ENCODE measurements around the gene AGAP2. TPM values are rescaled to one million over a fixed set of nuclear protein-coding genes. Genes with fewer than 3 reads are reported as not detected.

The AGAP2 gene
- total and polyA plus RNA-seq, 9 of the 15 experiments (the other 6 are each of a cell fraction or from before 2014, with no cell fraction given), result 0.04 to 0.77 (median 0.28) TPM; not detected in 1

DNA sequence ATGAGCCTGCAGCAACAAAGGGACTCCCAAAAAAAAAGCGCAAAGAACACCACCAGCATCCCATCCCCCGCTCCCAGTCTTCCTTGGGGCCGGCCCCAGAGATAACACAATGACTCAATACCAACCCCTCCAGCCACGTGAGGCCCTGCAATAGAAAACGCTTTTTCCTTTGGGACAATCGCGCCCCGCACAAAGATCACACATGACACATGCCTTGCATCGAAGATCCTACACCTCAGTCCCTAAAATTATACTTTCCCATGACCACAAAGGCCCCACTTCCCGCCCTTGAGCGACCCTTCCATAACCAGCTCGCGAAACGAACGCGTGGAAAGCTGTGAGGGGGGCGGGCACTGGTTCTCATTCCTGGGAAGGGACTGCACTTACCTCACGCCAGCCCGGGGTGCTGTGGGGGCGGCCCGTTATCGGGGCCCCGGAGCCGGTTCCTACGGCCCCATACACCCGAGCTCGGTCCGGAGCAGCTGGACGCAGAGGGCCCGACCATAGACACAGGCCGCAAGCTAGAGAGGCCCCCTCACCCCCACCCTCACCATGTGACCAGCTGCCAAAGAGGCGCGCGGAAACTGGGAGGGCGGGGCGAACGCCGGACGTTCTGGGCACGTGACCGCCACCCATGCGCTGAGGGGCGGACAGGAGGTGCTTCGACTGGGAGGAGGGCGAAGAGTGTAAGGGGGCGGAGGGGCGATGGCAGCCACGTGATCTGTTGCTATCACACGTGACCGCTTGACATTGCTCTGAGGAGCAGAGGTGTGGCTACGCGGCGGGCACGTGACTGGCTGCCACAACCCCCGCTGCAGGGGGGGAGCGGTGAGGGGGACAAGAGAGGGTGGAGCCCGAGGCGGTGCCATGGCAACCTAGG, 13.5 kb upstream of the AGAP2 start, which contains the start of gene CDK4 (continued):
- TF ChIP-seq, protein P1, sequence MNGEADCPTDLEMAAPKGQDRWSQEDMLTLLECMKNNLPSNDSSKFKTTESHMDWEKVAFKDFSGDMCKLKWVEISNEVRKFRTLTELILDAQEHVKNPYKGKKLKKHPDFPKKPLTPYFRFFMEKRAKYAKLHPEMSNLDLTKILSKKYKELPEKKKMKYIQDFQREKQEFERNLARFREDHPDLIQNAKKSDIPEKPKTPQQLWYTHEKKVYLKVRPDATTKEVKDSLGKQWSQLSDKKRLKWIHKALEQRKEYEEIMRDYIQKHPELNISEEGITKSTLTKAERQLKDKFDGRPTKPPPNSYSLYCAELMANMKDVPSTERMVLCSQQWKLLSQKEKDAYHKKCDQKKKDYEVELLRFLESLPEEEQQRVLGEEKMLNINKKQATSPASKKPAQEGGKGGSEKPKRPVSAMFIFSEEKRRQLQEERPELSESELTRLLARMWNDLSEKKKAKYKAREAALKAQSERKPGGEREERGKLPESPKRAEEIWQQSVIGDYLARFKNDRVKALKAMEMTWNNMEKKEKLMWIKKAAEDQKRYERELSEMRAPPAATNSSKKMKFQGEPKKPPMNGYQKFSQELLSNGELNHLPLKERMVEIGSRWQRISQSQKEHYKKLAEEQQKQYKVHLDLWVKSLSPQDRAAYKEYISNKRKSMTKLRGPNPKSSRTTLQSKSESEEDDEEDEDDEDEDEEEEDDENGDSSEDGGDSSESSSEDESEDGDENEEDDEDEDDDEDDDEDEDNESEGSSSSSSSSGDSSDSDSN (IDR thresholded peaks at IDR 0.05; ENCODE audit: borderline replicate concordance in 1 of 2, low read depth in 2 of 2, low read length in 2 of 2), result 0 out of 4 replicates have a peak, but pooled peaks of 1 of the 2 experiments have one; percentile 47
- TF ChIP-seq MAZ (CRISPR knock-in tag; conservative IDR thresholded peaks at IDR 0.05 in 1 of 2, IDR thresholded peaks at IDR 0.05 in 1 of 2) (peak; percentile 96 to 98), ZNF639 (CRISPR knock-in tag; conservative IDR thresholded peaks at IDR 0.05 in 1 of 2, IDR thresholded peaks at IDR 0.05 in 1 of 2) (peak in 1 of 2 experiments; percentile 90; a peak in 2 of 4 replicates), TRIM24 (IDR thresholded peaks at IDR 0.05) (peak; percentile 43 to 59), CEBPB (tag; IDR thresholded peaks at IDR 0.05) (peak; percentile 84), ATF7 (IDR thresholded peaks at IDR 0.05) (peak; percentile 88), ZNF318 (IDR thresholded peaks at IDR 0.05; ENCODE audit: borderline replicate concordance in 1 of 2, low read depth in 1 of 2) (peak in 1 of 2 experiments; percentile 87; a peak in 2 of 4 replicates), BRF2 (IDR thresholded peaks at IDR 0.05; ENCODE audit: borderline replicate concordance, insufficient read depth, insufficient read length) (no peak), ZNF12 (CRISPR knock-in tag; IDR thresholded peaks at IDR 0.05) (no peak; the same call in 1 of the 2 replicates), NR2C2 (CRISPR knock-in tag; IDR thresholded peaks at IDR 0.05) (peak; percentile 69), NR2C2 (tag; IDR thresholded peaks at IDR 0.05) (no peak; the same call in none of the 2 replicates)
